ENCODE results near the gene CLEC20A. TPM values are rescaled to one million over a fixed set of nuclear protein-coding genes. Genes with fewer than 3 reads are reported as not detected.

CLEC20A gene
- polyA plus RNA-seq, 3 donors: not detected

GRCh38 chr1:178461701-178462100 is 35.1 kb downstream of the CLEC20A start:
- no peak for TF ChIP-seq CTCF (IDR thresholded peaks at IDR 0.05)
- Mint-ChIP-seq H3K9me3 (no peaks in the 10 kb centered on the region), H3K27ac (no peak overlapping the region), H3K36me3 (peaks cover 3 to 6% of the 10 kb centered on the region in 2 donors), H3K4me3 (no peak overlapping the region), H3K4me1 (no peaks in the 10 kb centered on the region), H3K27me3 (ENCODE audit: low read depth in 3 of 3) (no peaks in the 10 kb centered on the region)
- Histone ChIP-seq H2AFZ (ENCODE audit: insufficient read depth, low read depth, low read length, poor library complexity, severe bottlenecking) (no peak overlapping the region), H4K20me1 (ENCODE audit: insufficient read depth, low read length) (no peaks in the 10 kb centered on the region), H3K4me1 (ENCODE audit: control insufficient read depth in 1 of 2, insufficient read depth in 2 of 2, low read length in 2 of 2) (no peaks in the 10 kb centered on the region), H3K9ac (ENCODE audit: insufficient read depth, low read length, poor library complexity, severe bottlenecking) (no peak overlapping the region), H3K27me3 (ENCODE audit: control insufficient read depth in 2 of 2, insufficient read depth in 2 of 2, low read length in 2 of 2) (no peaks in the 10 kb centered on the region), H3K79me2 (ENCODE audit: insufficient read depth, low read length) (no peaks in the 10 kb centered on the region), H3K4me2 (replicated peaks; ENCODE audit: extremely low read depth, low read length, poor library complexity, severe bottlenecking) (no peak overlapping the region), H3K4me3 (replicated peaks in 1 of 3; ENCODE audit: low read depth in 2 of 3, low read length in 3 of 3) (no peak overlapping the region), H3K36me3 (replicated peaks in 1 of 2; ENCODE audit: control insufficient read depth in 1 of 2, insufficient read depth in 2 of 2, low read length in 2 of 2) (no peaks in the 10 kb centered on the region), H3K27ac (ENCODE audit: low read depth in 1 of 2, low read length in 2 of 2) (no peak overlapping the region), H3K9me3 (replicated peaks in 1 of 2; ENCODE audit: control insufficient read depth in 1 of 2, insufficient read depth in 1 of 2, low read length in 2 of 2) (no peaks in the 10 kb centered on the region)
- no peak for DNase-seq
- WGBS (ENCODE audit: insufficient coverage): no CpG with 5 or more reads among the region's 4 CpGs
- intact Hi-C loops (cut with micrococcal nuclease): no loop called here

GRCh38 chr1:178461104-178461503 is 35.7 kb downstream of the CLEC20A start:
- H3K4me3 ChIP-seq (replicated peaks in 1 of 3; ENCODE audit: low read depth in 2 of 3, low read length in 3 of 3): no peak overlapping the region
- WGBS (ENCODE audit: insufficient coverage): no CpG with 5 or more reads among the region's 2 CpGs

More at GRCh38 chr1:178461104-178461503, 35.7 kb downstream of the CLEC20A start:
- H3K36me3 ChIP-seq (replicated peaks in 1 of 2; ENCODE audit: control insufficient read depth in 1 of 2, insufficient read depth in 2 of 2, low read length in 2 of 2): no peaks in the 10 kb centered on the region
- no peaks in the 10 kb centered on the region for H4K20me1 ChIP-seq (ENCODE audit: insufficient read depth, low read length)
- H3K9me3 Mint-ChIP-seq: peaks cover 0 to 2% (median 0%) of the 10 kb centered on the region in 7 donors
- H3K27me3 Mint-ChIP-seq (ENCODE audit: low read depth in 3 of 3): no peaks in the 10 kb centered on the region
- H3K36me3 Mint-ChIP-seq: peaks cover 3% of the 10 kb centered on the region in 2 donors
- no peak overlapping the region for H3K4me3 Mint-ChIP-seq
- H3K9ac ChIP-seq (ENCODE audit: insufficient read depth, low read length, poor library complexity, severe bottlenecking): no peak overlapping the region
- DNase-seq: no peak
- no peak overlapping the region for H2AFZ ChIP-seq (ENCODE audit: insufficient read depth, low read depth, low read length, poor library complexity, severe bottlenecking)
- intact Hi-C loops (cut with micrococcal nuclease): no loop called here
- no peaks in the 10 kb centered on the region for H3K4me1 ChIP-seq (ENCODE audit: control insufficient read depth in 1 of 2, insufficient read depth in 2 of 2, low read length in 2 of 2)
- H3K27ac Mint-ChIP-seq: no peak overlapping the region
- no peak for TF ChIP-seq CTCF (IDR thresholded peaks at IDR 0.05)
- no peak overlapping the region for H3K4me2 ChIP-seq (replicated peaks; ENCODE audit: extremely low read depth, low read length, poor library complexity, severe bottlenecking)
- H3K27me3 ChIP-seq (ENCODE audit: control insufficient read depth in 2 of 2, insufficient read depth in 2 of 2, low read length in 2 of 2): no peaks in the 10 kb centered on the region
- H3K4me1 Mint-ChIP-seq: no peaks in the 10 kb centered on the region
- H3K9me3 ChIP-seq (replicated peaks in 1 of 2; ENCODE audit: control insufficient read depth in 1 of 2, insufficient read depth in 1 of 2, low read length in 2 of 2): no peaks in the 10 kb centered on the region
- no peak overlapping the region for H3K27ac ChIP-seq (ENCODE audit: low read depth in 1 of 2, low read length in 2 of 2)
- no peaks in the 10 kb centered on the region for H3K79me2 ChIP-seq (ENCODE audit: insufficient read depth, low read length)

Measured in CD14-positive monocyte (primary cell).